Activated naive CD8-positive, alpha-beta T cell treated with anti-CD3 and anti-CD28 coated beads, Interleukin-2, amount 50 U/mL, for 24 hours (primary cell): ENCODE measurements around the gene NOA1.
A peak's percentile ranks its signal among the peaks of the same experiment; 100 is the strongest.
"Not testable (repeated sequence)": the region's sequence is repeated elsewhere in the genome, so short reads cannot be mapped to it uniquely, and the experiment has no call there.

ENCODE experiments used
- ATAC-seq: fragments of 150-1000 bp; cut with Tn5 transposase; one replicate; pipeline ENCODE4 v1.10.0; 2021
- DNase-seq: peaks from one replicate; pipeline ENCODE4 v3.0.0; 2021
- H3K27ac Mint-ChIP-seq: one replicate; pipeline ENCODE4 v1.8.0; 2021; ENCODE audit warnings: mild to moderate bottlenecking, mixed read lengths
- H3K27me3 Mint-ChIP-seq: one replicate; pipeline ENCODE4 v1.8.0; 2021; ENCODE audit warnings: mixed read lengths
- H3K36me3 Mint-ChIP-seq: one replicate; pipeline ENCODE4 v1.8.0; 2021; ENCODE audit warnings: low read depth, mixed read lengths
- H3K4me1 Mint-ChIP-seq: one replicate; pipeline ENCODE4 v1.8.0; 2021; ENCODE audit warnings: mixed read lengths
- H3K4me3 Mint-ChIP-seq: one replicate; pipeline ENCODE4 v1.8.0; 2021; ENCODE audit warnings: mild to moderate bottlenecking, moderate library complexity, mixed read lengths
- H3K9me3 Mint-ChIP-seq: one replicate; pipeline ENCODE4 v1.8.0; 2021; ENCODE audit warnings: mixed read lengths

The NOA1 gene

DNA sequence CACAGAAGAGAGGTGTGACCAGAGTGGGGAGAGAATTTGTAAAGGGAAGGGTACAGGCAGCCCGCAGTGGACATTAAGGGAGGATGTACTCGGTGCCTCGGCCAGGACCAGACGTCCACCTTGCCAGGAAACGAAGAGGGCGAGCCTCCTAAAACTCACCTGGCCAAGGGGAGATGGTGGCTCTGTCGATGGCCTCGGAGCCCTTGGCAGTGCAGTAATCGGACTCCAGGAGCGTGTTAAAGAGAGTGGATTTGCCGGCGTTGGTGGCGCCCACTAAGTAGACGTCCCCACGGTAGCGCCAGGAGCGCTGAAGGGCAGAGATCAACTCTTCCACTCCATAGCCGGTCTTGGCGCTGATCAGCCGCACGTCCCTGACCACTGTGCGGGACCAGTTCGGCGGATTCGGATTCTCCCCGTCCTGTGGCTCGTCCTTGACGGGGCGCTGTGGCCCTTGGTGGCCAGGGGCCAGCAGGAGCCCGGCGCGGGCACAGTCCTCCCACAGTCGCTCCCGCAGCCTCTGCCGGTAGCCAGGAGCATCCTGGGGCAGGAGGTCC lies 1.0 kb downstream of the NOA1 start:
- peaks cover 64% of the 10 kb centered on the region for H3K36me3 Mint-ChIP-seq

GRCh38 chr4:56973336-56973735 lies 4.1 kb downstream of the NOA1 start:
- H3K27me3 Mint-ChIP-seq, result no peaks in the 10 kb centered on the region
- H3K27ac Mint-ChIP-seq, result peak overlapping the region; percentile 81
- peaks cover 11% of the 10 kb centered on the region for H3K9me3 Mint-ChIP-seq
- peak overlapping the region; percentile 100 for H3K4me3 Mint-ChIP-seq
- peaks cover 69% of the 10 kb centered on the region for H3K36me3 Mint-ChIP-seq
- no peak for DNase-seq
- peaks cover 57% of the 10 kb centered on the region for H3K4me1 Mint-ChIP-seq
- no peak for ATAC-seq

More for the DNA sequence above, 1.0 kb downstream of the NOA1 start:
- no peak for ATAC-seq
- Mint-ChIP-seq H3K4me3 (peak overlapping the region; percentile 100), H3K4me1 (peaks cover 62% of the 10 kb centered on the region), H3K27me3 (peaks cover 2% of the 10 kb centered on the region), H3K27ac (peak overlapping the region; percentile 78), H3K9me3 (peaks cover 11% of the 10 kb centered on the region)
- peak; percentile 19 for DNase-seq

DNA sequence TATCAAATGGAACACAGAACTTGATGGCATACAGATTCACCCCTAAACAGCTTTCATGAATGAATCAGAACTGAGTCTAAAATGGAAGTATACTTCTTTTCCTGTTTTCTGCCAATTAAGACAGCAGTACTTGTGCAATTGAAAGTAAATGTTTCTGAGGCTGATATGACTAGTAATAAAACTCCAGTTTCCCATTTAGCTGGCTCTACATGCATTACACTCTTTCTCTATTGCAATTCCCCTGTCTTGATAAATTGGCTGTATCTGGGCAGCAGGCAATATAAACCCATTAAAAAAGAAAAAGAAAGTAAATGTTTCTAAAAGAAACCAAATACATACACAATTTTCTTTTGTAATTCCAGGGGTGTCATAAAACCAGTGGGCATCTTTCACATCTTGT lies 4.6 kb downstream of the NOA1 start:
- ATAC-seq (peak; percentile 10), DNase-seq (no peak)
- Mint-ChIP-seq H3K27ac (peak overlapping the region; percentile 81), H3K27me3 (no peaks in the 10 kb centered on the region), H3K4me3 (peak overlapping the region; percentile 26), H3K9me3 (peaks cover 11% of the 10 kb centered on the region), H3K36me3 (peaks cover 69% of the 10 kb centered on the region), H3K4me1 (peaks cover 57% of the 10 kb centered on the region)

GRCh38 chr4:56972389-56972788 lies 5.0 kb downstream of the NOA1 start:
- Mint-ChIP-seq H3K9me3 (peaks cover 11% of the 10 kb centered on the region), H3K4me3 (peak overlapping the region; percentile 26), H3K27me3 (no peaks in the 10 kb centered on the region), H3K36me3 (peaks cover 67% of the 10 kb centered on the region), H3K4me1 (peaks cover 57% of the 10 kb centered on the region), H3K27ac (peak overlapping the region; percentile 81)
- peak; percentile 65 for ATAC-seq
- no peak for DNase-seq

- Mint-ChIP-seq H3K9me3 (peaks cover 11% of the 10 kb centered on the region), H3K27me3 (no peaks in the 10 kb centered on the region), H3K27ac (peak overlapping the region; percentile 61), H3K36me3 (peaks cover 68% of the 10 kb centered on the region), H3K4me3 (peak overlapping the region; percentile 10), H3K4me1 (peaks cover 57% of the 10 kb centered on the region)
- ATAC-seq (no peak), DNase-seq (no peak)
These were observed 6.0 kb downstream of the NOA1 start for GRCh38 chr4:56971383-56971782.

DNA sequence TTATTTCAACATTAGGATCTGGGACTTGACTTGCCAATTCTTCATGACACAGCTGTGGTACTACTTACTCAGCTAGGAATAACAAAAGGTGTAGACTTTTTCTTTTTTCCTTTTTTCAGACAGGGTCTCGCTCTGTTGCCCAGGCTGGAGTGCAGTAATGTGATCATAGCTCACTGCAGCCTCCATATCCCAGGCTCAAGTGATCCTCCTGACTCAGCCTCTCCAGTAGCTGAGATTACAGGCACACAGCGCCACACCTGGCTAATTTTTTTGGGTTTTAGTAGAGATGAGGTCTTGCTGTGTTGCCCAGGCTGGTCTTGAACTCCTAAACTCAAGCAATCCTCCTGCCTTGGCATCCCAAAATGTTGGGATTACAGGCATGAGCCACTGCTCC lies 16.3 kb downstream of the NOA1 start:
- Mint-ChIP-seq H3K4me1 (peaks cover 4% of the 10 kb centered on the region), H3K27me3 (no peaks in the 10 kb centered on the region), H3K9me3 (no peaks in the 10 kb centered on the region), H3K4me3 (no peak overlapping the region), H3K36me3 (peaks cover 30% of the 10 kb centered on the region), H3K27ac (peak overlapping the region; percentile 67)
- DNase-seq, result no peak
- no peak for ATAC-seq

DNA sequence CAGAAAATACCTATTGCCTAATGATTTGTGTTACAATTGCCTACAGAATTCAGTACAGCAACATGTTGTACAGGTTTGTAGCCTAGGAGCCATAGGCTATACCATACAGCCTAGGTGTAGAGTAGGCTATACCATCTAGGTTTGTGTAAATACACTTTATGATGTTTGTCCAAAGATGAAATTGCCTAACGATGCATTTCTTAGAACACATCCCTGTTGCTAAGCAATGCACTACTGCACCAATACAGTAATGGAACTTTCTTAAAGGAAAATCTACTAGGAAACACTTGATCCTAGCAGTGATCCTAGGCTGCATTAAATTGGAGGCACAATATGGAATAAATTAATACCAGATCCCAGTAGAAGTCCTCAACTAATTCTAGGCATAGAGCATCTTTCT lies 18.3 kb downstream of the NOA1 start:
- Mint-ChIP-seq H3K36me3 (peaks cover 19% of the 10 kb centered on the region), H3K27me3 (no peaks in the 10 kb centered on the region), H3K9me3 (no peaks in the 10 kb centered on the region), H3K4me1 (no peaks in the 10 kb centered on the region), H3K27ac (no peak overlapping the region), H3K4me3 (no peak overlapping the region)
- no peak for ATAC-seq
- no peak for DNase-seq

GRCh38 chr4:56958111-56958517 lies 19.3 kb downstream of the NOA1 start:
- no peak for ATAC-seq
- Mint-ChIP-seq H3K27ac (no peak overlapping the region), H3K36me3 (peaks cover 15% of the 10 kb centered on the region), H3K4me3 (no peak overlapping the region), H3K27me3 (no peaks in the 10 kb centered on the region), H3K9me3 (no peaks in the 10 kb centered on the region), H3K4me1 (no peaks in the 10 kb centered on the region)
- no peak for DNase-seq

DNA sequence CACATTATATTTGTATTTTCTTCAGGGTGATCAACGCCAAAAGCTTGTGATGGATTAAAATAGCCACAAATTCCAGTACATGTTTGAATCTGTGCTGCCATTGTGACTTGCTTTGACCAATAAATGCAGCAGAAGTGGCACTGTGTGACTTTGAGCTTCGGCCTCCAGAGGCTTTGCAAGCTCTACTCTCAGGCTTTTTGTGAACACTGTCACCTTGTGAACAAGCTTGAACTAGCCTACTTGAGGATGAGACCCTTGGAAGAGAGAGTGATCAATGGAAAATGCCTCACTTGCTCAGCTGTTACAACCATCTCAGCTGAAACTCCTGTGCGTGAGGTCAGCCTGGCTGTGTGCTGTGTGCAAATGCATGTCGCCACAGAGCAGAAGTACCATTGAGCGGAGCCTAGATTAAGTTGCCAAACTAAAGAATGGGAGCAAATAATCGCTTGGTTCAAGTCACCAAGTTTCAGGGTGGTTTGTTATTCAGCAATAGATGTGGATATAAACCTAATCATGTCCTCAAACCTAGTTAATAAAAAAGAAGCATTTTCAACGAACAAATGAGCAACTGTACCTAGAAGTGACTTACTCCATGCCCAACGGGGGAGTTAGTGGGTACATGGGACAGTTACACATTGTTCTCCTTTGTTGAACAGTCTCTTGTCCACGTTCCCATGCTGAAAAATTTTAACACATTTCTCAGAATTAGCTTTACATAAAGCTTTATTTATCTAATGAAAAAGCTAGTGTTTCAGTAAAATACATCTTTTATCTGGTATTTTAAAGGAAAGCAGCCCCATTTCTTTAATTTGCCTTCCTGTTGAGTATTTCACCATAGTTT lies 23.5 kb downstream of the NOA1 start:
- H3K4me3 Mint-ChIP-seq, result no peak overlapping the region
- no peak overlapping the region for H3K27ac Mint-ChIP-seq
- no peak for ATAC-seq
- DNase-seq, result no peak
- no peaks in the 10 kb centered on the region for H3K27me3 Mint-ChIP-seq
- no peaks in the 10 kb centered on the region for H3K4me1 Mint-ChIP-seq
- no peaks in the 10 kb centered on the region for H3K36me3 Mint-ChIP-seq
- no peaks in the 10 kb centered on the region for H3K9me3 Mint-ChIP-seq

- ATAC-seq, result no peak
- H3K27me3 Mint-ChIP-seq, result no peaks in the 10 kb centered on the region
- peaks cover 9% of the 10 kb centered on the region for H3K36me3 Mint-ChIP-seq
- peak overlapping the region; percentile 59 for H3K27ac Mint-ChIP-seq
- no peaks in the 10 kb centered on the region for H3K9me3 Mint-ChIP-seq
- DNase-seq, result no peak
- H3K4me1 Mint-ChIP-seq, result peaks cover 6% of the 10 kb centered on the region
- no peak overlapping the region for H3K4me3 Mint-ChIP-seq
These were observed 36.0 kb downstream of the NOA1 start for GRCh38 chr4:56941403-56941802.

DNA sequence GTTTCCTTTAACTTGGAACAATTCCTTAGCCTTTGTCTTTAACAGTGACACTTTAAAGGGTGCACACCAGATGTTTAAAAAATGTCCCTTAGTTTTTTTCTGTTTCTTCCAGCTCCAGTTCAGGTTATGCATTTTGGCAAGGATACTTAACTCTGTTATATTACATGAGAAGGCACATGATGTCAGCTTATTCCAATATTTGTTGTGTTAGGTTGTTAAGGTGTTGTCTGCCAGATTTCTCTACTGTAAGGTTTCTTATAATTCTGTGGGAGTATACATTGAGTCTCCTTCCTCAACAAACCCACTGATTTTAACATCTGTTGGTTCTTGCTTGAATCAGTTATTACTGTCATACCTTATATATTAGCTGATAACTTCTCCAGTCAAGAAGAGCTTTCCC lies 36.4 kb downstream of the NOA1 start:
- H3K9me3 Mint-ChIP-seq, result no peaks in the 10 kb centered on the region
- DNase-seq (no peak), ATAC-seq (no peak)
- H3K4me3 Mint-ChIP-seq, result no peak overlapping the region
- peaks cover 6% of the 10 kb centered on the region for H3K4me1 Mint-ChIP-seq
- H3K27ac Mint-ChIP-seq, result no peak overlapping the region
- peaks cover 12% of the 10 kb centered on the region for H3K36me3 Mint-ChIP-seq
- no peaks in the 10 kb centered on the region for H3K27me3 Mint-ChIP-seq

GRCh38 chr4:56940403-56940802 lies 37.0 kb downstream of the NOA1 start:
- peaks cover 6% of the 10 kb centered on the region for H3K4me1 Mint-ChIP-seq
- ATAC-seq, result no peak

DNA sequence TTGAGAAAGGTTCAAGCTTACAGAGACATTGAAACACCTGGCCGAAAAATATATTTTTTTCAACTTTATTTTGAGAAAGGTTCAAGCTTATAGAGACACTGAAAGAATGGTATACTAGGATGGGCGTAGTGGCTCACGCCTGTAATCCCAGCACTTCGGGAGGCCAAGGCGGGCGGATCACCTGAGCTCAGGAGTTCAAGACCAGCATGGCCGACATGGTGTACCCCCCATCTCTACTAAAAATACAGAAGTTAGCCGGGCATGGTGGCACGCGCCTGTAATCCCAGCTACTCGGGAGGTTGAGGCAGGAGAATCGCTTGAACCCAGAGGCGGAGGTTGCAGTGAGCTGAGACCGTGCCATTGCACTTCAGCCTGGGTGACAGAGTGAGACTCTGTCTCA lies 37.6 kb downstream of the NOA1 start:
- peaks cover 12% of the 10 kb centered on the region for H3K36me3 Mint-ChIP-seq
- not testable (repeated sequence) for H3K27me3 Mint-ChIP-seq, H3K4me1 Mint-ChIP-seq, H3K9me3 Mint-ChIP-seq, DNase-seq, H3K4me3 Mint-ChIP-seq, H3K27ac Mint-ChIP-seq, ATAC-seq

More at GRCh38 chr4:56940403-56940802, 37.0 kb downstream of the NOA1 start:
- H3K4me3 Mint-ChIP-seq, result no peak overlapping the region
- H3K9me3 Mint-ChIP-seq, result no peaks in the 10 kb centered on the region
- H3K27ac Mint-ChIP-seq, result no peak overlapping the region
- no peak for DNase-seq
- H3K36me3 Mint-ChIP-seq, result peaks cover 12% of the 10 kb centered on the region
- no peaks in the 10 kb centered on the region for H3K27me3 Mint-ChIP-seq

GRCh38 chr4:56937262-56937661 lies 40.1 kb downstream of the NOA1 start:
- H3K4me1 Mint-ChIP-seq, result peaks cover 8% of the 10 kb centered on the region
- DNase-seq (no peak), ATAC-seq (no peak)
- no peak overlapping the region for H3K4me3 Mint-ChIP-seq
- no peaks in the 10 kb centered on the region for H3K9me3 Mint-ChIP-seq
- no peak overlapping the region for H3K27ac Mint-ChIP-seq
- H3K36me3 Mint-ChIP-seq, result peaks cover 13% of the 10 kb centered on the region
- no peaks in the 10 kb centered on the region for H3K27me3 Mint-ChIP-seq

DNA sequence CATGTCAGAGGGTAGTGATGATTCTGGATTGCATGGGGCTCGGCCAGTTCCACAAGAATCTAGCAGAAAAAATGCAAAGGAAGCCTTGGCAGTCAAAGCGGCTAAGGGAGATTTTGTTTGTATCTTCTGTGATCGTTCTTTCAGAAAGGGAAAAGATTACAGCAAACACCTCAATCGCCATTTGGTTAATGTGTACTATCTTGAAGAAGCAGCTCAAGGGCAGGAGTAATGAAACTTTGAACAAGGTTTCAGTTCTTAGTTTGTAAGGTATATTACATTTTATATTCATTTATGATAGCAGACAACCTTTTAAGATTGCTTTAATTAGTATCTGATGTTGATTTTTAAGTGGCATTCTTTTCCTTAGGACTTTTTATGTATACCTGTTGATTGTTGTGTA lies 45.5 kb downstream of the NOA1 start:
- H3K27ac Mint-ChIP-seq, result no peak overlapping the region
- peaks cover 32% of the 10 kb centered on the region for H3K36me3 Mint-ChIP-seq
- H3K27me3 Mint-ChIP-seq, result no peaks in the 10 kb centered on the region
- ATAC-seq, result no peak
- no peak for DNase-seq
- H3K9me3 Mint-ChIP-seq, result no peaks in the 10 kb centered on the region
- peaks cover 11% of the 10 kb centered on the region for H3K4me1 Mint-ChIP-seq
- H3K4me3 Mint-ChIP-seq, result no peak overlapping the region
